Small intestine (tissue), 7 donors: Measurements from ENCODE around the gene ARMC6. TPM values are rescaled to one million over a fixed set of nuclear protein-coding genes. Genes with fewer than 3 reads are reported as not detected.
"Not testable (repeated sequence)": the region's sequence is repeated elsewhere in the genome, so short reads cannot be mapped to it uniquely, and the experiment has no call there.

Experiments
- DNase-seq, 2 donors: peaks; one replicate each; pipeline versions ENCODE4 v3.0.0 to v3.0.0-alpha.2; 2013
- FAIRE-seq: peaks from 2 replicates; lab custom pipeline; 2012; peaks lifted over from hg19 to GRCh38; lab: Jason Lieb, UNC
- H3K27ac ChIP-seq, 3 donors: one replicate each; pipeline ENCODE4 v1.5.1; 2013; ENCODE audit warnings: low read length in 2 of 3, mild to moderate bottlenecking in 2 of 3, control low read depth in 1 of 3, inconsistent platforms in 1 of 3, low read depth in 1 of 3, moderate library complexity in 1 of 3
- H3K27me3 ChIP-seq, 3 donors: one replicate each; pipeline ENCODE4 v1.6.1; 2013; ENCODE audit warnings: low read length in 3 of 3, inconsistent platforms in 1 of 3; ENCODE audit not compliant: control insufficient read depth in 3 of 3, insufficient read depth in 3 of 3
- H3K36me3 ChIP-seq, 3 donors: one replicate each; pipeline ENCODE4 v1.6.1; 2013; ENCODE audit warnings: low read length in 3 of 3, inconsistent platforms in 1 of 3, low read depth in 1 of 3, mild to moderate bottlenecking in 1 of 3, moderate library complexity in 1 of 3; ENCODE audit not compliant: control insufficient read depth in 3 of 3, insufficient read depth in 2 of 3
- H3K4me1 ChIP-seq, 3 donors: one replicate each; pipeline ENCODE4 v1.6.1; 2013; ENCODE audit warnings: low read length in 2 of 3, inconsistent platforms in 1 of 3, low read depth in 1 of 3, mild to moderate bottlenecking in 1 of 3, moderate library complexity in 1 of 3; ENCODE audit not compliant: control insufficient read depth in 3 of 3, insufficient read depth in 2 of 3
- H3K4me3 ChIP-seq, 3 donors: one replicate each; pipeline ENCODE4 v1.5.1; 2013; ENCODE audit warnings: low read length in 3 of 3, control low read depth in 1 of 3, inconsistent platforms in 1 of 3, low read depth in 1 of 3, mild to moderate bottlenecking in 1 of 3, moderate library complexity in 1 of 3
- H3K9me3 ChIP-seq, 2 donors: one replicate each; pipeline ENCODE4 v1.6.1; 2013; ENCODE audit warnings: low read depth in 1 of 2, low read length in 1 of 2; ENCODE audit not compliant: control insufficient read depth in 2 of 2, insufficient read depth in 1 of 2
- WGBS, 3 donors: extraction: QIAGEN DNeasy Blood & Tissue Kit; methylation state at CpG; one replicate each; pipeline ENCODE4 v1.1.7; 2013; 5-methylcytosine and 5-hydroxymethylcytosine counted together
- polyA plus RNA-seq, 4 donors: library from polyadenylated mRNA; stranded (reverse) in 3 of 4; unstranded in 1 of 4; fragments of 200-250 nt in 3 of 4; fragments of 120-200 nt in 1 of 4; gene quantifications; one replicate each; pipeline versions ENCODE4 v1.2.1 to v1.2.3, GENCODE V29; 2013
- donor health status: healthy with polysubstance abuse.
- donor health status: control.
- donor health status: control.
- donor health status: Bipolar disorder and iron deficiency.
- donor health status: healthy.

Gene ARMC6
- polyA plus RNA-seq, 4 donors = 17.4 to 25.1 (median 21.2) TPM

DNA sequence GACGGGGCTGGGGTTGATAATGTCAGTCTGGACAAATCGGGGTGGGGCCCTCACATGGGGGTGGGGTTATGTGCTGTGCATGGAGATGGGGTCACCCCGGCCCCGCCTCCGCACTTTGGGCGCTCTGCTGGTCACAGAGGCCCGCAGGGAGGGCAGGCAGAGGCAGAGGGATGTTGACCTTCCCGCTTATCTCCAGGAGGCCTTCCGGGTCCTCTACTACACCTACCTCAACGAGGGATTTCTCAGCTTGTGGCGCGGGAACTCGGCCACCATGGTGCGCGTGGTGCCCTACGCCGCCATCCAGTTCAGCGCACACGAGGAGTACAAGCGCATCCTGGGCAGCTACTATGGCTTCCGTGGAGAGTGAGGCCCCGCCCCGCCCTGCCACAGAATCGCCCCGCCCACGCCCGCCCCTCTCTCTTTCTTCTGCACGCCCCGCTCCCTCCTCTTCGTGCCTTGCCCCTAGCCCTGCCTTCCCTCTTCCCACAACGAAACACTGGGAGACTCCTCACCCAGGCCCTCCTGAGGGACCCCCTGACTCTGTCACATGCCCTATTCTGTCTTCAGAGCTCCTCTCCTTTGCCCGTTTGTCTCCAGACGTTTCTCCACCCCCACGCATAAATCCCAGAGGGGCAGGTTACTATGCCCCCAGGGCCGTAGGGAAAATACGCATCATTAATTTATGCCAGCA lies 72.1 kb downstream of the ARMC6 start:
- Histone ChIP-seq H3K9me3 (no peaks in the 10 kb centered on the region), H3K4me1 (peaks cover 0 to 28% (median 0%) of the 10 kb centered on the region in 3 donors), H3K27me3 (no peaks in the 10 kb centered on the region), H3K27ac (peak overlapping the region in 2 of 3 donors; percentile 34 to 76), H3K36me3 (peaks cover 0 to 25% (median 0%) of the 10 kb centered on the region in 3 donors), H3K4me3 (peak overlapping the region in 2 of 3 donors; percentile 43 to 53)
- FAIRE-seq = no peak
- DNase-seq = peak; percentile 69 to 85
- 8 to 28% (median 21%) methylated on average over 30 to 36 of the region's 36 CpGs for WGBS, 3 donors

DNA sequence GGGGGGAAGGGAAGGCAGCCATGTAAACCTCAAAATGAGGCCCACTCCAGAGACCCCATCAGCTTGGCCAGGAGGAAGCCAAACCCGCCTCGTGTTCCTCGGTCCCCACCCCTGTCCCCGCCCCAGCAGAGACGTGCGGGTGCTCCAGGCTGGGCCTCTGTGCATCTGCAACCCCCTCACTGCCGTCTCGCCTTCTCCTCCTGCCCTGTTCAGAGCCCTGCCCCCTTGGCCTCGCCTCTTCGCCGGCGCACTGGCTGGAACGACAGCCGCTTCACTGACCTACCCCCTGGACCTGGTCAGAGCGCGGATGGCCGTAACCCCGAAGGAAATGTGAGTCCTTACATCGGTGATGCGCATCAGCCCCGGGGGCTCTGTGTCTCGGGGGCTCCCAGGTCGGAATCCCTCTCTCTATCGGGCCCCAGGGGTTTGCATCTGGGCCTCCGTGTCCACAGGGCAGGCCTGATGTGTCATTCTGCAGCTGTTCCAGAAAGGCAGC lies 72.7 kb downstream of the ARMC6 start:
- FAIRE-seq (no peak), DNase-seq (no peak)
- Histone ChIP-seq H3K4me1 (peaks cover 0 to 31% (median 0%) of the 10 kb centered on the region in 3 donors), H3K36me3 (peaks cover 0 to 19% (median 0%) of the 10 kb centered on the region in 3 donors), H3K27me3 (no peaks in the 10 kb centered on the region), H3K9me3 (no peaks in the 10 kb centered on the region), H3K27ac (peak overlapping the region in 2 of 3 donors; percentile 34 to 76), H3K4me3 (peak overlapping the region in 2 of 3 donors; percentile 43 to 53)
- WGBS, 3 donors = 30 to 37% (median 33%) methylated on average over 25 of the region's 25 CpGs

DNA sequence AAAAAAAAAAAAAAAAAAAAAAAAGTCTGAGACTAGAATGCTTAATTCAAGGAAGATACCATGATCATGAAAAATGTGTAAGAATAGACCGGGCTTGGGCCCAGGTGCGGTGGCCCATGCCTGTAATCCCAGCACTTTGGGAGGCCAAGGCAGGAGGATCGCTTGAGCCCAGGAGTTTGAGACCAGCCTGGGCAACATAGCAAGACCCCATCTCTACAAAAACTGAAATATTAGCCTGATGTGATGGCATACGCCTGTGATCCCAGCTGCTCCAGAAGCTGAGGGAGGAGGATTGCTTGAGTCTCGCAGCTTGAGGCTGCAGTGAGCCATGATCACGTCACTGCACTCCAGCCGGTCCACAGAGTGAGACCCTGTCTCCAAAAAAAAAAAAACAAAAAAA lies 73.5 kb downstream of the ARMC6 start:
- not testable (repeated sequence) for DNase-seq, FAIRE-seq, H3K4me3 ChIP-seq, H3K9me3 ChIP-seq, H3K27ac ChIP-seq, H3K27me3 ChIP-seq
- Histone ChIP-seq H3K36me3 (peaks cover 0 to 17% (median 0%) of the 10 kb centered on the region in 3 donors), H3K4me1 (peaks cover 0 to 25% (median 0%) of the 10 kb centered on the region in 3 donors)
- WGBS, 3 donors = 96 to 98% (median 96%) methylated on average over 7 of the region's 7 CpGs

DNA sequence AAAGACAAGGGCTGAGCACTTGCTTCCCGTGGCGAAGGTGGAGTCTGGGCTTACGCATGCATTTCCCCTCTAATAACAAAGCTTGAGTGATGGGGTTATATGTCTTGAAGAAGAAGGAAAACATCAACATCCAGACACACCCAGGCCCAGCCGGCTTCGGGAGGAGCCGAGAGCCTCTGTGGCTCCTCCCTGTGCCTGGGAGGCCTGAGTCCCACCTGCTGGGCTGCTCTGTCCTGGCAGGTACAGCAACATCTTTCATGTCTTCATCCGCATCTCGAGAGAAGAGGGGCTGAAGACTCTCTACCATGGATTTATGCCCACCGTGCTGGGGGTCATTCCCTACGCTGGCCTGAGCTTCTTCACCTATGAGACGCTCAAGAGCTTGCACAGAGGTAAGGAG lies 74.3 kb downstream of the ARMC6 start:
- H3K4me1 ChIP-seq = peaks cover 0 to 25% (median 0%) of the 10 kb centered on the region in 3 donors
- H3K36me3 ChIP-seq = peaks cover 0 to 16% (median 0%) of the 10 kb centered on the region in 3 donors
- H3K4me3 ChIP-seq = no peak overlapping the region
- no peaks in the 10 kb centered on the region for H3K27me3 ChIP-seq
- DNase-seq (no peak), FAIRE-seq (no peak)
- H3K9me3 ChIP-seq = no peaks in the 10 kb centered on the region
- 74 to 85% (median 81%) methylated on average over 11 of the region's 11 CpGs for WGBS, 3 donors
- no peak overlapping the region for H3K27ac ChIP-seq

Other genes with a start within 250 kb of the ARMC6 start
- gene COMP, start 242.3 kb upstream of the ARMC6 start, polyA plus RNA-seq = 1 to 10 TPM in 1 of 4 donors, under 1 TPM in 1, not detected in 2; 0.68 to 1.8 TPM
- 10 to 100 TPM; 37.6 to 55.1 (median 41.8) TPM for gene UPF1, start 201.6 kb upstream of the ARMC6 start, polyA plus RNA-seq
- 1 to 10 TPM in 2 of 4 donors, not detected in 2; 1.2 to 1.5 TPM for gene CERS1, start 137.4 kb upstream of the ARMC6 start, polyA plus RNA-seq
- 100 to 1,000 TPM; 139 to 350 (median 270) TPM for gene COPE, start 114.2 kb upstream of the ARMC6 start, polyA plus RNA-seq
- 10 to 100 TPM; 32.5 to 51.4 (median 48.6) TPM for gene DDX49, start 113.9 kb upstream of the ARMC6 start, polyA plus RNA-seq
- 10 to 100 TPM in 2 of 4 donors, 1 to 10 TPM in 2; 1.6 to 13.0 (median 10.7) TPM for gene HOMER3, start 92.4 kb upstream of the ARMC6 start, polyA plus RNA-seq
- 10 to 100 TPM; 23.0 to 63.5 (median 33.4) TPM for gene SUGP2, start 86 bp upstream of the ARMC6 start, polyA plus RNA-seq
- 10 to 100 TPM in 1 of 4 donors, 1 to 10 TPM in 3; 5.6 to 19.6 (median 9.4) TPM for gene SLC25A42, start 30.4 kb downstream of the ARMC6 start, polyA plus RNA-seq
- 10 to 100 TPM in 2 of 4 donors, 1 to 10 TPM in 2; 8.1 to 31.4 (median 18.1) TPM for gene TMEM161A, start 104.9 kb downstream of the ARMC6 start, polyA plus RNA-seq
- 1 to 10 TPM in 3 of 4 donors, under 1 TPM in 1; 0.74 to 3.2 (median 2.0) TPM for gene MEF2B, start 136.7 kb downstream of the ARMC6 start, polyA plus RNA-seq
- gene BORCS8, start 158.5 kb downstream of the ARMC6 start, polyA plus RNA-seq = 10 to 100 TPM; 15.1 to 24.7 (median 18.4) TPM
- 100 to 1,000 TPM in 2 of 4 donors, 10 to 100 TPM in 2; 59.7 to 149 (median 104) TPM for gene RFXANK, start 158.7 kb downstream of the ARMC6 start, polyA plus RNA-seq
- gene NR2C2AP, start 169.8 kb downstream of the ARMC6 start, polyA plus RNA-seq = 10 to 100 TPM in 3 of 4 donors, 1 to 10 TPM in 1; 8.1 to 22.9 (median 15.9) TPM
- gene NCAN, start 178.4 kb downstream of the ARMC6 start, polyA plus RNA-seq = under 1 TPM in 3 of 4 donors, not detected in 1; 0.03 to 0.27 (median 0.16) TPM
- gene TM6SF2, start 239.7 kb downstream of the ARMC6 start, polyA plus RNA-seq = 100 to 1,000 TPM in 2 of 4 donors, 10 to 100 TPM in 2; 53.6 to 477 (median 106) TPM